Transverse colon (tissue), 4 donors: ENCODE measurements around the gene TNN. TPM values are rescaled to one million over a fixed set of nuclear protein-coding genes. Genes with fewer than 3 reads are reported as not detected.
A peak's percentile ranks its signal among the peaks of the same experiment; 100 is the strongest.

ENCODE experiments used
- DNase-seq: peaks from one replicate; pipeline ENCODE4 v3.0.0-alpha.2; 2019
- H3K27ac ChIP-seq, 4 donors: fragments of 200-600 bp; sonication (generic); 2 replicates each; pipeline ENCODE4 v1.5.1; 2016 to 2018; ENCODE audit warnings: inconsistent platforms in 4 of 4
- H3K27me3 ChIP-seq: fragments of 200-600 bp; sonication (generic); 2 replicates; pipeline ENCODE4 v1.5.1; 2017; ENCODE audit warnings: inconsistent platforms
- H3K36me3 ChIP-seq, 4 donors: fragments of 200-600 bp; sonication (generic); 2 replicates each; pipeline ENCODE4 v1.5.1; 2017 to 2019; ENCODE audit warnings: inconsistent platforms in 4 of 4
- H3K4me1 ChIP-seq, 4 donors: fragments of 200-600 bp; sonication (generic); 2 replicates each; pipeline ENCODE4 v1.5.1; 2017 to 2020; ENCODE audit warnings: inconsistent platforms in 4 of 4
- H3K4me3 ChIP-seq, 4 donors: fragments of 200-600 bp; sonication (generic); 1 replicate in 1 of 4; 2 replicates in 3 of 4; pipeline versions ENCODE4 v1.5.1 to v1.6.1; 2017 to 2019; ENCODE audit warnings: inconsistent platforms in 4 of 4
- H3K9me3 ChIP-seq, 2 donors: fragments of 200-600 bp; sonication (generic); 2 replicates each; pipeline ENCODE4 v1.5.1; 2017 to 2019; ENCODE audit warnings: inconsistent platforms in 2 of 2
- EP300 ChIP-seq: sonication (generic); formaldehyde crosslinking; IDR thresholded peaks from one replicate; pipeline ENCODE4 v1.6.1; 2017; ENCODE audit warnings: antibody characterized with exemption, low read depth
- POLR2A ChIP-seq: fragments of 450-650 bp; IDR thresholded peaks from one replicate; pipeline ENCODE4 v1.6.1; 2016; ENCODE audit warnings: antibody characterized with exemption, mild to moderate bottlenecking, moderate library complexity
- POLR2AphosphoS5 ChIP-seq, 3 donors: sonication (generic); formaldehyde crosslinking; IDR thresholded peaks; one replicate each; pipeline ENCODE4 v1.6.1; 2016; ENCODE audit warnings: antibody characterized with exemption in 3 of 3
- WGBS, 2 donors: methylation state at CpG; one replicate each; pipeline ENCODE4 v1.1.5; 2018; ENCODE audit warnings: low coverage in 1 of 2; 5-methylcytosine and 5-hydroxymethylcytosine counted together
- in situ Hi-C, 4 donors: fragments of 200-750 bp; cut with MboI; loops; one replicate each; pipeline versions ENCODE4 v1.15.0 to v1.15.1; 2017; ENCODE audit warnings: low sequenced_read_pairs in 3 of 4, low pct_ligation_motif_present in 1 of 4, low pct_unique_long_range_greater_than_20kb in 1 of 4
- intact Hi-C: fragments of 100-400 bp; cut with DNase I; formaldehyde crosslinking; loops from one replicate; pipeline ENCODE4 v1.15.1; 2023; ENCODE audit warnings: low total_unique reads
- total RNA-seq, 4 donors: library from RNA; depleted of rRNA; stranded (reverse); fragments of >200 nt; gene quantifications; one replicate each; pipeline ENCODE4 v1.1.0, GENCODE V29; 2016
- TF ChIP-seq, protein P1 (sequence below), 5 experiments: fragments of 200-600 bp in 3 of 5; fragments of 450-650 bp in 2 of 5; sonication (generic) in 3 of 5; IDR thresholded peaks; 1 replicate in 2 of 5; 2 replicates in 3 of 5; pipeline ENCODE4 v1.5.1; 2016 to 2017; ENCODE audit warnings: antibody characterized with exemption in 5 of 5, inconsistent platforms in 3 of 5, mild to moderate bottlenecking in 2 of 5, moderate library complexity in 1 of 5

Gene TNN
- total RNA-seq, 4 donors from 2014 or later: 0.14 TPM; not detected in 3

DNA sequence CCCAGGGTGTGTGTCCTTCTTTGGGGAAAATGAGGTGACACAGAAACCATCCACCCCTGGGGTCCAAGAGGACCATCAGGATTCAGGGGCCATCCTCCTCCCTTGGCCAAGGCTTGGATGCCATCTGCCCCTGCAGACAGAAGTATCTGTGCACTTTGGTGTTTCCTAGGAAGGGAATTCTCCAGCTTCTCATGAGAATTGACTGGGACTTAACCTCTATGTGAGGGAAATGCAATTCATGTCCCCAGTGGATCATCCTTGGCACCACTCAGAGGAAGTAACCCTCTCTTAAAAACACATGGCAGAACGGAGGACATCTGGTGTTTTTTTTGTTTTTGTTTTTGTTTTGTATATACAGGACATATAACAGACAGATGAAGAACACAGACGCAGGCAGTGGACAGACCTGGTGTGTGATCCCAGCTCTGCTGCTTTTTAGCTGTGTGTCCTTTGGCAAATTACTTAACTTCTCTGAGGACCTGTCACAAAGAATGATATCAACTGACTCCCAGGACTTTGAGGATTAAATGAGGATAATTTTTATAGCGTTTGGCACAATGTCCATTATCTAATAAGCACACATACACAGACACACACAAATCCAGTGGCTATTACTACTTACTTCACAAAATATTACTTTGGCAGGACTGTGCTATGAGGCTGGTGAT, 3.8 kb downstream of the TNN start:
- in situ Hi-C loops (no loop called here), intact Hi-C loops (no loop called here)
- Histone ChIP-seq H3K27ac (no peak overlapping the region), H3K4me1 (peaks cover 0 to 8% (median 5%) of the 10 kb centered on the region in 4 donors), H3K4me3 (no peak overlapping the region), H3K9me3 (no peaks in the 10 kb centered on the region), H3K36me3 (no peaks in the 10 kb centered on the region), H3K27me3 (no peaks in the 10 kb centered on the region)
- DNase-seq: no peak
- TF ChIP-seq, protein P1, sequence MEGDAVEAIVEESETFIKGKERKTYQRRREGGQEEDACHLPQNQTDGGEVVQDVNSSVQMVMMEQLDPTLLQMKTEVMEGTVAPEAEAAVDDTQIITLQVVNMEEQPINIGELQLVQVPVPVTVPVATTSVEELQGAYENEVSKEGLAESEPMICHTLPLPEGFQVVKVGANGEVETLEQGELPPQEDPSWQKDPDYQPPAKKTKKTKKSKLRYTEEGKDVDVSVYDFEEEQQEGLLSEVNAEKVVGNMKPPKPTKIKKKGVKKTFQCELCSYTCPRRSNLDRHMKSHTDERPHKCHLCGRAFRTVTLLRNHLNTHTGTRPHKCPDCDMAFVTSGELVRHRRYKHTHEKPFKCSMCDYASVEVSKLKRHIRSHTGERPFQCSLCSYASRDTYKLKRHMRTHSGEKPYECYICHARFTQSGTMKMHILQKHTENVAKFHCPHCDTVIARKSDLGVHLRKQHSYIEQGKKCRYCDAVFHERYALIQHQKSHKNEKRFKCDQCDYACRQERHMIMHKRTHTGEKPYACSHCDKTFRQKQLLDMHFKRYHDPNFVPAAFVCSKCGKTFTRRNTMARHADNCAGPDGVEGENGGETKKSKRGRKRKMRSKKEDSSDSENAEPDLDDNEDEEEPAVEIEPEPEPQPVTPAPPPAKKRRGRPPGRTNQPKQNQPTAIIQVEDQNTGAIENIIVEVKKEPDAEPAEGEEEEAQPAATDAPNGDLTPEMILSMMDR (IDR thresholded peaks at IDR 0.05): no peak
- TF ChIP-seq POLR2AphosphoS5 (IDR thresholded peaks at IDR 0.05) (no peak), EP300 (no peak), POLR2A (no peak)
- 0 to 57% methylated on average over 1 to 3 of the region's 3 CpGs for WGBS, 2 donors

DNA sequence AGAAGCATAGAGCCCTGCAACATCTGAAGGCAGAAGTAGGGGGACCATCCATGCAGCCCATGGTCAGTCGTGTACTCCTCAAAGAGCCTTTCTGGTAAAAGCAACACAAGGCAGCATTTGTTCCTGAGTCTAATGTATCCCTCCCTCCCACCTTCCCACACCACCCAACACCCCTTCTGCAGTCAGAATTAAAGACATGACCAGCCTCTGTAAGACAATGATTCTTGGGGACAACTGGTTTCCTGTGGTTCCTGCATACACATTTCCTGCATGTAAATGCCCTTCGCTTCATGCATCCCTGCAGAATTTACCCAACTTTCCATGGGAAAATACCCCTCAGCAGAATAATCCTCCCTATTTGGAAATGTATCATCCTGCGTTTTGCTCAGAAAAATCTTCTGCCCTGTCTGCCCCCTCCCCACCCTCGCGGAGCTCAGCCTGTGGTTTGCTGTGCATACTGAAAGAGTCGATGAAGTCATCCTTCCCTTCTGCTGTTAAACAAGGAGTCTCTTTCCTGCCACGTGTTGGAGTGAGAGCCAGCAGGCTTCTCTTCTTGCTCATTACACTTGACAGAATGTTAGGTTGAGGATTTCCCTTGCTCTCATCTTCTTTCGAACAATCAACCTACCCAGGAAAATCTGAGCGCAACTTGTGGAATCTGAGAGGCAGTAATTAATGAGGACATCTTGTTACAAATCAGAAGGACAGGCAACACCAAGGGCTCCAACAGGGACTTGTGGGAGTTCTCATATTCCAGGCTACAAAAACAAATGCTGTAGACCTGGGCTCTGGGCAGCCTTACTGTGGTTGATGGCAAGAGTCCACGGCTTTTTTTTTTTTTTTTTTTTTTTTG, 4.7 kb downstream of the TNN start:
- no peaks in the 10 kb centered on the region for H3K9me3 ChIP-seq
- DNase-seq: peak; percentile 12
- peaks cover 0 to 8% (median 5%) of the 10 kb centered on the region in 4 donors for H3K4me1 ChIP-seq
- 21 to 30% methylated on average over 5 to 10 of the region's 10 CpGs for WGBS, 2 donors
- no peak for TF ChIP-seq POLR2A
- no peak for TF ChIP-seq POLR2AphosphoS5 (IDR thresholded peaks at IDR 0.05)
- TF ChIP-seq, protein P1 (IDR thresholded peaks at IDR 0.05): no peak
- no peak for TF ChIP-seq EP300
- no peaks in the 10 kb centered on the region for H3K36me3 ChIP-seq
- intact Hi-C loops: no loop called here
- peak overlapping the region in 3 of 4 donors; percentile 8 to 63 (median 31) for H3K27ac ChIP-seq
- H3K27me3 ChIP-seq: no peaks in the 10 kb centered on the region
- in situ Hi-C loops: no loop called here
- no peak overlapping the region for H3K4me3 ChIP-seq

DNA sequence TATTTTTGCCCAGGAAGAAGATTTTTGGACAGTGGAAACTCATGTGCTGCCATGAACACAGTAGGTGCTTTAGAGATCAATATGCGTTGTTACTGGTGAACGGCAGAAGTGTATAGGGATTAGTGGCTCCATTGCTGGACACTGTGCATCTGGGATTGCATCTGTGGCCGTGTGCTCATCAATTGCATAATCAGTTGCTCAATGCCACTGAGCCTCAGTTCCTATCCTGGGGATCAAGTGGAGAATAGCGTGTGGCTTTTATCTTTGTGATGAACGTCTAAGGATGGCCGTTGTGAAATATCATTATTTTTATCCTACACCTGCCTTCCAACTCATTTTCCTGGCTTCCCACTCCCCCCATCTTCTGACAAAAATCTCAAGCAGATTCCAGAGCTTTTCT, 5.4 kb downstream of the TNN start:
- Histone ChIP-seq H3K36me3 (no peaks in the 10 kb centered on the region), H3K4me1 (peaks cover 0 to 8% (median 5%) of the 10 kb centered on the region in 4 donors), H3K4me3 (no peak overlapping the region), H3K27me3 (no peaks in the 10 kb centered on the region), H3K27ac (peak overlapping the region in 3 of 4 donors; percentile 8 to 63 (median 31)), H3K9me3 (no peaks in the 10 kb centered on the region)
- TF ChIP-seq, protein P1 (IDR thresholded peaks at IDR 0.05): no peak
- no peak for TF ChIP-seq POLR2A
- TF ChIP-seq EP300: no peak
- TF ChIP-seq POLR2AphosphoS5 (IDR thresholded peaks at IDR 0.05): no peak
- in situ Hi-C loops: no loop called here
- 52% methylated on average over 6 of the region's 6 CpGs; no CpG with 5 or more reads in 1 of the 2 donors for WGBS, 2 donors
- no peak for DNase-seq
- intact Hi-C loops: no loop called here

DNA sequence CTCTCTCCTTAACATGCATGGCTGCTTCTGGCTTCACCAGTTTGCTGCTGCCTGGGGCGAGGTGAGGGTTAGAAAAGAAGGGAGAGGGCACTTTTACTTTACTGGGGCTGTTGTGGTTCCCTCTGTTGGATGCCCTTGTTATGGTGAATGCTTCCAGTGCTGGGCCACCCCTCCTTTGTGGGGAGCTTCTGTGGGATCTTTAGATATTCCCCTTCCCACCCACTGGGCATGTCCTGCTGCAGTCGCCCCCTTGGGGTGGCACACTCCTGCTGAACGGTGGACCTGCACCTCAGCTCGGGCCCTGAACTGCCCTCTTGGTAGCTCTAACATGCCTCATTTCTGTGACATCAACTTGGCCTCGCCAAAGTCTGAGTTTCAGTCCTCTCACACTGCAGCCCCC, 6.0 kb downstream of the TNN start:
- Histone ChIP-seq H3K4me3 (no peak overlapping the region), H3K36me3 (no peaks in the 10 kb centered on the region), H3K4me1 (peaks cover 0 to 8% (median 5%) of the 10 kb centered on the region in 4 donors), H3K9me3 (no peaks in the 10 kb centered on the region), H3K27ac (no peak overlapping the region), H3K27me3 (no peaks in the 10 kb centered on the region)
- WGBS, 2 donors: 65 to 95% methylated on average over 3 to 5 of the region's 5 CpGs
- intact Hi-C loops (no loop called here), in situ Hi-C loops (no loop called here)
- TF ChIP-seq POLR2A (no peak), POLR2AphosphoS5 (IDR thresholded peaks at IDR 0.05) (no peak)
- TF ChIP-seq, protein P1 (IDR thresholded peaks at IDR 0.05): no peak
- no peak for DNase-seq
